DMS153 treated with DMSO at 0.1 percent for 48 hours (cell line): ENCODE measurements around the gene PAX7.

Experiments used
- DNase-seq: peaks from one replicate; lab custom pipeline; 2025; ENCODE audit not compliant: unreplicated experiment; lab: John Stamatoyannopoulos, UW

PAX7 gene

GRCh38 chr1:18697541-18697940 is 66.9 kb downstream of the PAX7 start:
- DNase-seq = no peak

GRCh38 chr1:18700530-18700929 is 69.9 kb downstream of the PAX7 start:
- no peak for DNase-seq

GRCh38 chr1:18701183-18701582 is 70.5 kb downstream of the PAX7 start:
- DNase-seq = no peak

GRCh38 chr1:18703041-18703621 is 72.5 kb downstream of the PAX7 start:
- DNase-seq = no peak

GRCh38 chr1:18705811-18706210 is 75.2 kb downstream of the PAX7 start:
- no peak for DNase-seq

- no peak for DNase-seq
Measured at GRCh38 chr1:18707696-18708257, 77.1 kb downstream of the PAX7 start.

- no peak for DNase-seq
Measured at GRCh38 chr1:18710002-18710401, 79.4 kb downstream of the PAX7 start.

GRCh38 chr1:18711003-18711402 is 80.4 kb downstream of the PAX7 start:
- no peak for DNase-seq

GRCh38 chr1:18711536-18712251 is 81.0 kb downstream of the PAX7 start:
- DNase-seq = no peak

- DNase-seq = no peak
Measured at GRCh38 chr1:18712252-18712600, 81.6 kb downstream of the PAX7 start.

- no peak for DNase-seq
Measured at GRCh38 chr1:18714404-18715175, 83.9 kb downstream of the PAX7 start.

GRCh38 chr1:18716112-18716784 is 85.6 kb downstream of the PAX7 start:
- no peak for DNase-seq

- no peak for DNase-seq
Measured at GRCh38 chr1:18716785-18717678, 86.4 kb downstream of the PAX7 start.

- no peak for DNase-seq
Measured at GRCh38 chr1:18719786-18720451, 89.3 kb downstream of the PAX7 start.

GRCh38 chr1:18721041-18721440 is 90.4 kb downstream of the PAX7 start:
- DNase-seq = no peak

GRCh38 chr1:18721776-18722175 is 91.1 kb downstream of the PAX7 start:
- DNase-seq = no peak

GRCh38 chr1:18722270-18722669 is 91.6 kb downstream of the PAX7 start:
- DNase-seq = no peak

GRCh38 chr1:18723206-18723605 is 92.6 kb downstream of the PAX7 start:
- DNase-seq = no peak

GRCh38 chr1:18723701-18724411 is 93.2 kb downstream of the PAX7 start:
- DNase-seq = no peak
